HG03103 (cell line): ENCODE data around the gene ZBTB8B.

Experiments
- ATAC-seq: cut with Tn5 transposase; IDR thresholded peaks from one replicate; pipeline ENCODE4 v1.9.1; 2021; ENCODE audit warnings: low read depth; ENCODE audit not compliant: unreplicated experiment

Gene ZBTB8B

DNA sequence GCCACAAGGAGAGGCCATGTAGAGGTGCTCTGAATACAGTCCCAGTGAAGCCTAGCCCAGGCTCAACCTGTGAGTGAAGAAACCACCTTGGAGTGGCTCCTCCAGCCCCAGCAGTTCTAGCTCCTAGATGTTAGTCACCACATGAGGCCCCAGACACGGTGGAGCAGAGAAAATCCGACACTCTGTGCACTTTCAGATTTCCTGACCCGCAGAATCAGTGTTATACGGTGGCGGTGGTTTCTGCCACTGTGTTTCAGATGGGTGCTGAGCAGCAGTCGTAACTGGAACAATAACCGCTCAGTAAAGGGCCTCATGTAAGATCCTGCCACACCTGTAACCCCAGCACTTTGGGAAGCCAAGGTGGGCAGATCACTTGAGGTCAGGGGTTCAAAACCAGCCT lies 38.3 kb downstream of the ZBTB8B start:
- ATAC-seq, result no peak

DNA sequence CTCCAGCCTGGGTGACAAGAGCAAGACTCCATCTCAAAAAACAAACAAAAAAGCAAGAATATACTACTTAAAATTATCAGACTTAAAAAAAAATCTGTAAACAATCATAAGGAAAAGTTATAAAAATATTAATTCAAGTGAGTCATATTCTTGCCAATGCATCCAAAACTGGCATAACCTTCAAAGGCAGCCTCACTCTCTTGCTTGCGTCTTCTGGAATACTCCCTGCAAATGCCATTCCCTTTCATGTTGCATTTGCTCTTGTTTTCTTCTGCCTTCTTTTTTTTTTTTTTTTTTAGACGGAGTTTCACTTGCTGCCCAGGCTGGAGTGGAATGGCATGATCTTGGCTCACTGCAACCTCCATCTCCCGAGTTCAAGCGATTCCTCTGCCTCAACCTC lies 42.1 kb downstream of the ZBTB8B start:
- ATAC-seq, result no peak

DNA sequence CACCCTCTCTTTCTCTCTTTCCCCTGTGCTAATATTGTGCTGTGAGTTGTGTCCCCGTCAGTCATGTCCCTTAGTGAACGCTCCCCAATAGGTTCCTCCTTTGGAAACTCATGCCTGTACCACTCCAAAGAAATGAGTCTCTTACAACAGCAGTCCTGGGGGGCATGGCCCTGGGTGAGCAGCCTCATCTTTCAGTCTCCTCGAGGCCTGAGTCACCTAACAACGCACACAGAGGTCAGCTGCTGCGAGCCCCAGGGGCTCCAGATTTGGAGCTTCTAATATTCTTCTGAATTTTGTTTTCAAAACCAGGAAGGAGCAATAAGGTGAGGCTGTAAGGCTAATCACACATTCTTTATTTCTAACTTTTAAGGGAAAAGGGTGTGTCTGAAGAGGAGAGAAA lies 43.9 kb downstream of the ZBTB8B start:
- ATAC-seq, result no peak

DNA sequence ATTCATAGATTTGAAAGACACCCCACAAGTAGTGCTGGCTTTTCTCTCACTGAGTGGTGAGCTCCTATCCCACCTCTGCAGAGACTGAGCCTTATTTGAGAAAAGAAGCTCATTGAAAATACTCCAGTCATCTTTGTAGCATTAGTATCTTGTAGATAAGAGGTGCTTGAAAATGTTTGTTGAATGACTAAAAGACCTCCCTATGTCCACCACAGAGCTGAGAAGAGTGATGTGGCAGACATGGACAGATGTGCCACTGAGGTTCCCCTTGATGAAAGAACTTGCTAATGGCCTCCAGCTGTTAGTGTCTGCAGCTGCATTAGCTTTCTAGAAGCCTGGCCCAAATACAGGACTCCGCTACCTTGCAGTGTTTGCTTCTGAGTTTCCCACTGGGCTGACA lies 45.1 kb downstream of the ZBTB8B start:
- ATAC-seq, result no peak
